Omental fat pad (tissue), 4 donors: ENCODE measurements around the gene LY6G5B. TPM values are rescaled to one million over a fixed set of nuclear protein-coding genes. Genes with fewer than 3 reads are reported as not detected.

Source experiments
- ATAC-seq: fragments of 150-250 bp; one replicate; pipeline ENCODE4 v1.9.1; 2016; ENCODE audit warnings: mild to moderate bottlenecking, moderate library complexity; ENCODE audit not compliant: low FRiP score
- DNase-seq: peaks from one replicate; pipeline ENCODE4 v3.0.0-alpha.2; 2019; ENCODE audit warnings: low spot score
- total RNA-seq, 4 donors: library from RNA; depleted of rRNA; stranded (reverse); fragments of >200 nt; gene quantifications; one replicate each; pipeline ENCODE4 v1.1.0, GENCODE V29; 2016
- TF ChIP-seq, protein P1 (sequence below), 3 donors: fragments of 450-650 bp; IDR thresholded peaks; one replicate each; pipeline ENCODE4 v1.5.1; 2016 to 2017; ENCODE audit warnings: antibody characterized with exemption in 3 of 3, mild to moderate bottlenecking in 3 of 3, moderate library complexity in 2 of 3

The LY6G5B gene
- total RNA-seq, 4 donors from 2014 or later, result 7.4 to 16.9 (median 11.3) TPM

DNA sequence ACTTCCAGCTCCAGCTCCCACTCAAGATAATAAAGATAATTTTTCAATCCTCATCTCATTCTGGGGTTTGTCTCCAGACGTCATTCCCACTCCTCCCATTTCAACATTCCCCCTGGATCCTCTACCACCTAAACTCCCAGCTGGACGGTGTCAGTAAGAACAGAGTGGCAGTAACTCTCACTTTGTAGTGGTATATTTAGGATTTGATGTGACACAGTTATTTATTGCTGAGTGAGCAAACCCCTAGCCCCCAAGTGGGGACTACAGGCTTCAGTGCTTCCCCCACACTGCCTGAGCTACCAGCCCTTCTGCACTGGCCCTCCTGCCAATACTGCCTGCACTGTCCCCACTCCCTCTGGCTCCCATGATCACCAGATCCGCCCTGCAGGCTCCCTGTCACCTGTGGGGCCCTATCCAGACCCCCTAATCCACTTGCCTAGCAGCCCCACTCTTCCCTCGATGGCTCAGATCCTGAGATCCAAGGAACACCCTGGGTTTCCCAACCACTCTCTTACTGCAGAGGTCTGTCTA, 11.6 kb upstream of the LY6G5B start:
- ATAC-seq, result no peak
- TF ChIP-seq, protein P1, sequence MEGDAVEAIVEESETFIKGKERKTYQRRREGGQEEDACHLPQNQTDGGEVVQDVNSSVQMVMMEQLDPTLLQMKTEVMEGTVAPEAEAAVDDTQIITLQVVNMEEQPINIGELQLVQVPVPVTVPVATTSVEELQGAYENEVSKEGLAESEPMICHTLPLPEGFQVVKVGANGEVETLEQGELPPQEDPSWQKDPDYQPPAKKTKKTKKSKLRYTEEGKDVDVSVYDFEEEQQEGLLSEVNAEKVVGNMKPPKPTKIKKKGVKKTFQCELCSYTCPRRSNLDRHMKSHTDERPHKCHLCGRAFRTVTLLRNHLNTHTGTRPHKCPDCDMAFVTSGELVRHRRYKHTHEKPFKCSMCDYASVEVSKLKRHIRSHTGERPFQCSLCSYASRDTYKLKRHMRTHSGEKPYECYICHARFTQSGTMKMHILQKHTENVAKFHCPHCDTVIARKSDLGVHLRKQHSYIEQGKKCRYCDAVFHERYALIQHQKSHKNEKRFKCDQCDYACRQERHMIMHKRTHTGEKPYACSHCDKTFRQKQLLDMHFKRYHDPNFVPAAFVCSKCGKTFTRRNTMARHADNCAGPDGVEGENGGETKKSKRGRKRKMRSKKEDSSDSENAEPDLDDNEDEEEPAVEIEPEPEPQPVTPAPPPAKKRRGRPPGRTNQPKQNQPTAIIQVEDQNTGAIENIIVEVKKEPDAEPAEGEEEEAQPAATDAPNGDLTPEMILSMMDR (IDR thresholded peaks at IDR 0.05), result no peak
- no peak for DNase-seq

DNA sequence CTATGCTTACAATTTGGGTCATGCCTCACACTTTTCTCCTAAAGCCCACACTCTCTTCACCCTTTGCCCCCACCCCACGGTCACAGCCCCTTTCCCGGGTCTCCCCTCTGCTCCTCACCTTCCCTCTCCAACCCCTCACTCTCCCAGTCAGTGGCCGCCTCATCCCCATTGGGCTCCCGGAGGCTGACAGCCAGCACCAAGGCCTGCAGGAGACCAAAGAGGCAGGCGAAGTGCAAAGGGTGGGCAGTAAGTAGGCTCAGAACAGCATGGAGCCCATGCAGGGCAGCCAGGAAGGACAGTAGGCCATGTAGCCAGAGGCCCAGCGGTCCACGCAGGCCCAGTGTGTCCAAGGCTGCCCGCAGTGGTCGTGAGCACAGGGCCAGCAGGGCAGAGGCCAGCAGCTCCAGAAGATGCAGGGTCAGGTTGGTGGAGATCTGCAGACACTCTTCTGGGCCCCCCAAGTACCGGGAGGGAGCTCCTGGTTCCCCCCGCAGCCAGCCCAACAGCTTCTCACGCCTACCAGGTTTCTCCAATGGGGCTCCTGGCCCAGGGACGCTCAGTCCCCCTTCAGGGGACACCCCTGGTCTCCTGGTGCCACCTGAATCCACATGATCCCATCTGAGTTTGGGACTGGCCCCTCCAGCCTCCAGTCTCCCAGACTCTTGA, 10.7 kb upstream of the LY6G5B start:
- no peak for DNase-seq
- TF ChIP-seq, protein P1 (IDR thresholded peaks at IDR 0.05), result no peak
- ATAC-seq, result no peak

DNA sequence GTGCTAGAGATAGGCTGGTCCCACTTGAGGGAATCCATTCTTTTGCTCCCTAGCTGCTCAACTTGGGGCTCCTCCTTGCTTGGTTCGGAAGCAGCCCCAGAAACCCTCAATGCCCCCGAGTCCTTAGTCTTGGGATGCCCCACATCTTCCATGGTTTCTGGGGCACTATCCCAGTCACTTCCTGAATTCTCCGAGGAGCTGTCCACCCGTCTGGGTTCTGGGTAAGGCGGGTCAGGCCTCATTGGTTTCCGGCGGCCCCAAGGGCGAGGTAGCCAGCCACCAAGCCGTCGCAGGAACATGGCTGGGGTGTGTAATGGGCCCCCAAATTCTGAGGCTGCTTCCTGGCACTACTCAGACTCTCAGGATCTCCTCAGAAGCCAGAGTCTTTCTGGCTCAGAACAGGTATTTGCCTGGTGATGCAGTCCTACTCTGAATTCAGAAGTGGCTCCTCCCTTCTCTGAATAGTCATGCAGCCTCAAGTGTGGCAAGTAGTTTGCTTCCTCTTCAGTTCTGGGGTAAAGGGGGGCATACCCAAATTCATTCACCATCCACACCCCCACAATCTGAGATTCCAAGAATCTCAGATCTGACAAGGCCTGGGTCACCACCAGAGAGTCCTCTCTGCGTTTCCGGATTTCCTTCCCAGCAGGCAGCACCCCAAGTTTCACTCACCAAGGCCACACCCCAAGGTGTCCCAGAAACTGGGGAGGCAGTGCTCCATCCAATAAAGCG, 10.0 kb upstream of the LY6G5B start:
- ATAC-seq (no peak), DNase-seq (no peak)

DNA sequence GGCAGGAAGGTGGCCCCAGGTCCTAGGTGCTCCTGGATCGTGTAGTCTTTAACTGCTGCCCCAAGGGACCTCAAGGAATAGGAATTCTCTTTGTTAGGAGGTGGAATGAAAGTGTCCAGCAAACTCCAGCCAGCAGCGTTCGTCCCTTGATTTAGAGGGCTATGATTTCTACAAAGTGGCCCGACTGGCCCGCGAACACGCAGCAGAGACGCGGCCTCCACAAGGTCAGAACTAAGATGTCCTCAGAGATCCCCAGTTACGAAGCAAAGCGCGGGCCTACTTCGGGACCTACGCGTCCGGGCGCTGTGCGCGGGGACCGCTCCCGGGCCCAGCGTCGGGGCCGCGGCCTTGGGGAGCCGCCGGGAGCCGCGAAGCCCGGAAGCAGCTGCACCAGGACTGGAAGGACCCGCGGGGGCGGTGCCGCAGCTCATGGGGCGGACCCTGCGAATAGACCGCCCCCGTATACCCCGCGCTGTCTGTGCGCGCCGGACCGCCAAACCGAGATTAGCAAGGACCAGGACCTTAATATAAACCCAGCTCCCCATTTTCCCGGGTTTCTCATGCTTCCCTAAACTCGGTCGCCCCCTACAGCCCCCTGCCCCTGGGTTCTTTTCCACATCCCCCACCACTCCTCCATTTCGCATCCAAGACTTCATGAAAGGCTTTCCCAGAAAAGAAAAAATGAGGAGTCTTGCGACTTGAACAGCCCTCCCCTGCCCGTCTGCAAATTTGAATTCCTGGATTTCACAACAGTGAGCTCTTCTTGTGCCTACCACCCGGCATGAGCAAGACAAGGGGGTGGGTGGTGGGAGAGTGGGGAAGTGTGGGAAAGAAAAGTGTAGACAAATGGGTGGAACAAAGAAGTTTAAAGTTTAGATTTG, 9.2 kb upstream of the LY6G5B start, which contains the start of gene C6orf47:
C6orf47 (minus strand) TSS at position 398 of the 881 bp plus-strand sequence. CDS start 831 bp downstream, outside the sequence.
- TF ChIP-seq, protein P1 (IDR thresholded peaks at IDR 0.05), result no peak
- ATAC-seq, result peak; percentile 73
- DNase-seq, result peak; percentile 65

More for the DNA sequence above, 10.0 kb upstream of the LY6G5B start:
- TF ChIP-seq, protein P1 (IDR thresholded peaks at IDR 0.05), result no peak

DNA sequence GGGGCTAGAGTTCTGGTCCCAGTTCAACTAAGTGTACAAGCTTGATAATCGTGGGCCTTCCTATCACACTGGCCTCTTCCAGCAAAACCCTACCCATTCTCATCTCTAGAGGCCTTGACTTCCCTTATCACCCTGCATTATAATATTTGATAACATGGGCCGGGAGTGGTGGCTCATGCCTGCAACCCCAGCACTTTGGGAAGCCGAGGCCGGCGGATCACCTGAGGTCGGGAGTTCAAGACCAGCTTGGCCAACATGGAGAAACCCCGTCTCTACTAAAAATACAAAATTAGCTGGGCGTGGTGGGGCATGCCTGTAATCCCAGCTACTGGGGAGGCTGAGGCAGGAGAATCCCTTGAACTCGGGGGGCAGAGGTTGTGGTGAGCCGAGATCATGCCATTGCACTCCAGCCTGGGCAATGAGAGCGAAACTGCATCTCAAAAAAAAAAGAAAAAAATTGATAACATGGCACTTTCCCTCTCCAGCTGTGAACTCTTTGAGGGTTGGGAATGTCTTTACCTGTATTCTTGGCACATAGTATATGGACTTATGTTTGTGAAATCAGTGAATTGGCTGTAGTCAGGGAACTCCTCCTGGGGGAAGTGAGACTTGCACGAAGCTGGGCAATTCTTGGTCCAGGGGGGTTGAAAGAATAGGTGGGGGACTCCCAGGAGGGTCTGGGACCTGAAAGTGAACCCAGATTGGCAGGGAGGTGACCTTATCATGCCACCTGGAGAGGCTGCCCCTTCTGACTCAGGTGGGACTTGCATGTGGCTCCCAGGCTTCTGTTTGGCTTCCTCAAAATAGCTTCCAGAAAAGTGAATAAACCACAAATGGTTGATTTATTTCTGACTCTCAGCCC, 8.3 kb upstream of the LY6G5B start:
- TF ChIP-seq, protein P1 (IDR thresholded peaks at IDR 0.05), result no peak
- ATAC-seq, result no peak

More for the DNA sequence above, 8.3 kb upstream of the LY6G5B start:
- no peak for DNase-seq
